Osteoblast (primary cell): ENCODE measurements around the gene TXNRD3. TPM values are rescaled to one million over a fixed set of nuclear protein-coding genes. Genes with fewer than 3 reads are reported as not detected.
A peak's percentile ranks its signal among the peaks of the same experiment; 100 is the strongest.

Experiments
- DNase-seq: peaks from one replicate; pipeline ENCODE4 v3.0.0; 2011; ENCODE audit warnings: low spot score, mixed read lengths; ENCODE audit not compliant: insufficient read length; ENCODE audit errors: missing footprints
- H2AFZ ChIP-seq: 2 replicates; pipeline ENCODE4 v1.6.0; 2011; ENCODE audit warnings: mild to moderate bottlenecking, low read length
- H3K27ac ChIP-seq: 2 replicates; pipeline ENCODE4 v1.5.1; 2011; ENCODE audit warnings: mild to moderate bottlenecking, low read depth, low read length, moderate library complexity
- H3K27me3 ChIP-seq: 2 replicates; pipeline ENCODE4 v1.6.0; 2012; ENCODE audit warnings: mild to moderate bottlenecking, control low read depth, inconsistent platforms, low read length, moderate library complexity; ENCODE audit not compliant: insufficient read depth
- H3K36me3 ChIP-seq: 2 replicates; pipeline ENCODE4 v1.5.1; 2011; ENCODE audit warnings: mild to moderate bottlenecking, low read length, control low read depth, moderate library complexity; ENCODE audit not compliant: insufficient read depth
- H3K4me1 ChIP-seq: 2 replicates; pipeline ENCODE4 v1.5.1; 2011; ENCODE audit warnings: mild to moderate bottlenecking, low read length, control low read depth, moderate library complexity; ENCODE audit not compliant: insufficient read depth
- H3K4me2 ChIP-seq: 2 replicates; pipeline ENCODE4 v1.6.0; 2011; ENCODE audit warnings: mild to moderate bottlenecking, low read length; ENCODE audit not compliant: insufficient read depth
- H3K4me3 ChIP-seq: fragments of 200-600 bp; sonication (generic); 3 replicates; pipeline ENCODE4 v1.5.1; 2012; ENCODE audit warnings: mild to moderate bottlenecking, low read length, inconsistent platforms; ENCODE audit not compliant: insufficient read depth
- H3K79me2 ChIP-seq: 2 replicates; pipeline ENCODE4 v1.6.0; 2012; ENCODE audit warnings: mild to moderate bottlenecking, low read length, control low read depth, inconsistent platforms; ENCODE audit not compliant: insufficient read depth
- H3K9me3 ChIP-seq: 2 replicates; pipeline ENCODE4 v1.5.1; 2011; ENCODE audit warnings: low read depth, low read length, control low read depth
- H4K20me1 ChIP-seq: 2 replicates; pipeline ENCODE4 v1.6.0; 2012; ENCODE audit warnings: mild to moderate bottlenecking, low read length, control low read depth; ENCODE audit not compliant: insufficient read depth
- total RNA-seq: library from RNA; depleted of rRNA; stranded (reverse); fragments of >200 nt; gene quantifications from 2 replicates; pipeline ENCODE4 v1.2.3, GENCODE V29; 2012
- TF ChIP-seq, protein P1 (sequence below): IDR thresholded peaks from 2 replicates; pipeline ENCODE4 v1.5.1; 2011; ENCODE audit warnings: mild to moderate bottlenecking, low read depth, low read length, moderate library complexity; ENCODE audit errors: extremely low read depth

Gene TXNRD3
- total RNA-seq, 1 donor, result 18.1 TPM

- peaks cover 50% of the 10 kb centered on the region for H3K27me3 ChIP-seq
- DNase-seq, result peak; percentile 86
These were observed 9.8 kb upstream of the TXNRD3 start for GRCh38 chr3:126664591-126665214.

DNA sequence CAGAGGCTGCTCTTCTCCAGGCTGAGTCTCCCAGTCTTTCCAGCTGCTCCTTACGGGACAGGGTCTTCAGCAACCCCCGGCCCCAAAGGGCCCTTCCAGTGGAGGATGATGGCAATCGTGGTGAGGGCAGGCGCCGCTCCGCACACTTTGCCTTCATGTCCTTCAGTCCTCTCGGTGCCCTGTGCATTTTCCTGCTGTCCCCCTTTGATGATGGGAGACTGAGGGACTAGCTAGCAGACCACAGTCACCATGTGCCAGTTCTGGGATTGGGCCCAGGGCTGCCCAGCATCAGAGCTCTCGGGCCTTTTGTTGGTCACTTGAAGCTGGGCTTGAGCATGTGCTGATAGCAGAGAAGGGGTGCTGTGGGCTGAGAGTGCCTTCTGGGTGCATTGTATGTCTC, 8.8 kb upstream of the TXNRD3 start:
- no peak overlapping the region for H2AFZ ChIP-seq
- no peaks in the 10 kb centered on the region for H3K36me3 ChIP-seq
- no peaks in the 10 kb centered on the region for H3K79me2 ChIP-seq
- H4K20me1 ChIP-seq, result no peaks in the 10 kb centered on the region
- H3K27ac ChIP-seq, result no peak overlapping the region
- TF ChIP-seq, protein P1, sequence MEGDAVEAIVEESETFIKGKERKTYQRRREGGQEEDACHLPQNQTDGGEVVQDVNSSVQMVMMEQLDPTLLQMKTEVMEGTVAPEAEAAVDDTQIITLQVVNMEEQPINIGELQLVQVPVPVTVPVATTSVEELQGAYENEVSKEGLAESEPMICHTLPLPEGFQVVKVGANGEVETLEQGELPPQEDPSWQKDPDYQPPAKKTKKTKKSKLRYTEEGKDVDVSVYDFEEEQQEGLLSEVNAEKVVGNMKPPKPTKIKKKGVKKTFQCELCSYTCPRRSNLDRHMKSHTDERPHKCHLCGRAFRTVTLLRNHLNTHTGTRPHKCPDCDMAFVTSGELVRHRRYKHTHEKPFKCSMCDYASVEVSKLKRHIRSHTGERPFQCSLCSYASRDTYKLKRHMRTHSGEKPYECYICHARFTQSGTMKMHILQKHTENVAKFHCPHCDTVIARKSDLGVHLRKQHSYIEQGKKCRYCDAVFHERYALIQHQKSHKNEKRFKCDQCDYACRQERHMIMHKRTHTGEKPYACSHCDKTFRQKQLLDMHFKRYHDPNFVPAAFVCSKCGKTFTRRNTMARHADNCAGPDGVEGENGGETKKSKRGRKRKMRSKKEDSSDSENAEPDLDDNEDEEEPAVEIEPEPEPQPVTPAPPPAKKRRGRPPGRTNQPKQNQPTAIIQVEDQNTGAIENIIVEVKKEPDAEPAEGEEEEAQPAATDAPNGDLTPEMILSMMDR, result no peak
- no peak overlapping the region for H3K4me3 ChIP-seq
- H3K4me1 ChIP-seq, result peaks cover 11% of the 10 kb centered on the region
- no peak for DNase-seq
- no peak overlapping the region for H3K4me2 ChIP-seq
- H3K9me3 ChIP-seq, result no peaks in the 10 kb centered on the region
- peaks cover 53% of the 10 kb centered on the region for H3K27me3 ChIP-seq

More at GRCh38 chr3:126664591-126665214, 9.8 kb upstream of the TXNRD3 start:
- H3K36me3 ChIP-seq, result no peaks in the 10 kb centered on the region
- TF ChIP-seq, protein P1, result peak; percentile 44
- no peak overlapping the region for H3K27ac ChIP-seq
- H3K9me3 ChIP-seq, result no peaks in the 10 kb centered on the region
- no peak overlapping the region for H3K4me3 ChIP-seq
- no peak overlapping the region for H2AFZ ChIP-seq
- peaks cover 11% of the 10 kb centered on the region for H3K4me1 ChIP-seq
- H3K79me2 ChIP-seq, result no peaks in the 10 kb centered on the region
- H4K20me1 ChIP-seq, result no peaks in the 10 kb centered on the region
- no peak overlapping the region for H3K4me2 ChIP-seq

DNA sequence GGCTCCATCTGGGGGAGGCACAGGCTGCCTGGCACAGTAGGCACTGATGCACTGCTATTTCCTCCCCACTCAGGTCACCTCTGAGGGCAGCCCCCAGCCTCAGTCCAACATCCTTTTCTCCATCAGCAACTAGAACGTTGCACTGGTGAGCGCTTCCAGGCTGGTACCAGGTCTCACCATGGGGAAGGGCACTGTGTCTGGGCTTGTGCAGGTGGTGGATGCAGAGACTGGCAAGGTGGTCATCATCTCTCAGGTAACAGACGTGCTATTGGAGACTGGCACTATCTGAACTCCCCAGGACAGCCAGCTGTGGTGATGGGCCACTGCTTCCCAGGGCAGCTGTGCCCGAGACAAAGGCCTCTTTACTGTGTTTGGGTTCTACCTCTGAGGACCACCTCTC, 8.3 kb upstream of the TXNRD3 start:
- Histone ChIP-seq H3K27me3 (peaks cover 53% of the 10 kb centered on the region), H3K4me2 (no peak overlapping the region), H4K20me1 (no peaks in the 10 kb centered on the region), H2AFZ (no peak overlapping the region), H3K9me3 (no peaks in the 10 kb centered on the region), H3K27ac (no peak overlapping the region), H3K79me2 (no peaks in the 10 kb centered on the region), H3K4me3 (no peak overlapping the region), H3K36me3 (no peaks in the 10 kb centered on the region), H3K4me1 (peaks cover 11% of the 10 kb centered on the region)
- no peak for DNase-seq
- TF ChIP-seq, protein P1, result no peak

DNA sequence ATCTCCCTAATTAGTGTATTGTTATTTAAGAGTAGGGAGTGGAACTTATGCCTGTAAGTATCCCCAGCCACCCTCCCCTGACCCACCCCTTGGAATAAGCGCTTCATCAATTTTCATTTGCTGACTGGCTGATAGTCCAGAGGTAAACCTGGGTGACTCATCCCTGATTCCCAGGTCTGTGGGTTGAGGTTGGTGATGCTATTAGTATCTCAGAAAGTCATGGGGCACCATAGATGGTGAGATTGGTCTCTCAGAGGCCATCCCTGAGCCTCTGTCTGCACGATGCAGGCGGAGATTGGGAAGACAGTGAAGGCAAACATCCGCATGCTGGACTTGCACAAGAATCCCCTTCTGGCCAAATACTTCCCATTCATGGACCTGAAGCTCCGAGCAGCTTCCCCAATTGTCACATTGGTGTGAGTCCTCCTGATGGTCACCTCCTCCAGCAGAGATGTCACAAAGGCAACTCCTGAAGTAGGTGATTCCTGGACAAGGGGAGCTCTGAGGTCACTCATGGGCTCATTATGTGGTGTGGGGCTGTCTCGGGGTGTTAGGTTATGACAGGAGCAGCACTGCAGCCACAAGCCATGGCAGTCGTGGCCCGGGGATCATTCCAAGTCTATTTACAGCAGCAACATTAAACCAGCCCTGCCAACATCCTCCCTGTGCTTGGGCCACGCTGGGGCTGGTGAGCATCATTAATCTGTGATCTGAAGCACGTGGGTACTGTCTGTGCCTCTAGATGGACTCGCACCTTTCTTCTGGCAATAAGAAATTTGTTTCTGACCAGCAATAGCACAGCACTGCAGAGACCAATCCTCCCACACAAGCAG, 6.8 kb upstream of the TXNRD3 start:
- Histone ChIP-seq H3K4me2 (no peak overlapping the region), H3K27ac (no peak overlapping the region), H3K27me3 (peaks cover 51% of the 10 kb centered on the region), H3K4me1 (peaks cover 11% of the 10 kb centered on the region), H3K9me3 (no peaks in the 10 kb centered on the region), H3K4me3 (no peak overlapping the region), H3K36me3 (no peaks in the 10 kb centered on the region), H3K79me2 (no peaks in the 10 kb centered on the region), H4K20me1 (no peaks in the 10 kb centered on the region), H2AFZ (no peak overlapping the region)
- DNase-seq, result no peak
- TF ChIP-seq, protein P1, result no peak
